CD4-positive, alpha-beta T cell treated with Interleukin-15 for 1 hour (primary cell): Measurements from ENCODE around the gene C9orf72.
"Not testable (repeated sequence)": the region's sequence is repeated elsewhere in the genome, so short reads cannot be mapped to it uniquely, and the experiment has no call there.

Source experiments
- DNase-seq: peaks from one replicate; pipeline ENCODE4 v3.0.0-alpha.2; 2020

The C9orf72 gene

GRCh38 chr9:27572918-27573633 is at the start of gene C9orf72:
C9orf72 (minus strand) TSS chr9:27573481; CDS start chr9:27567120, 6,361 bp downstream.
- peak; percentile 88 for DNase-seq

- no peak for DNase-seq
These were observed 49.5 kb upstream of the C9orf72 start for GRCh38 chr9:27622693-27623340.

GRCh38 chr9:27619743-27620142 is 46.5 kb upstream of the C9orf72 start:
- no peak for DNase-seq

GRCh38 chr9:27618066-27618465 is 44.8 kb upstream of the C9orf72 start:
- no peak for DNase-seq

GRCh38 chr9:27614551-27614950 is 41.3 kb upstream of the C9orf72 start:
- no peak for DNase-seq

GRCh38 chr9:27612036-27612435 is 38.8 kb upstream of the C9orf72 start:
- DNase-seq, result not testable (repeated sequence)

- no peak for DNase-seq
These were observed 37.3 kb upstream of the C9orf72 start for GRCh38 chr9:27610622-27611021.

GRCh38 chr9:27602954-27603353 is 29.7 kb upstream of the C9orf72 start:
- no peak for DNase-seq

- DNase-seq, result no peak
These were observed 29.0 kb upstream of the C9orf72 start for GRCh38 chr9:27602142-27602861.

GRCh38 chr9:27601396-27601795 is 28.1 kb upstream of the C9orf72 start:
- no peak for DNase-seq

GRCh38 chr9:27600256-27600655 is 27.0 kb upstream of the C9orf72 start:
- DNase-seq, result no peak

GRCh38 chr9:27599870-27600238 is 26.6 kb upstream of the C9orf72 start:
- no peak for DNase-seq

- peak; percentile 24 for DNase-seq
These were observed 26.0 kb upstream of the C9orf72 start for GRCh38 chr9:27599102-27599869.

- no peak for DNase-seq
These were observed 22.5 kb upstream of the C9orf72 start for GRCh38 chr9:27595733-27596132.

GRCh38 chr9:27591672-27592071 is 18.4 kb upstream of the C9orf72 start:
- DNase-seq, result no peak

- no peak for DNase-seq
These were observed 17.8 kb upstream of the C9orf72 start for GRCh38 chr9:27591093-27591492.

GRCh38 chr9:27590651-27591050 is 17.4 kb upstream of the C9orf72 start:
- DNase-seq, result no peak

GRCh38 chr9:27589462-27589861 is 16.2 kb upstream of the C9orf72 start:
- no peak for DNase-seq

- no peak for DNase-seq
These were observed 13.0 kb upstream of the C9orf72 start for GRCh38 chr9:27586304-27586703.

GRCh38 chr9:27584931-27585330 is 11.7 kb upstream of the C9orf72 start:
- DNase-seq, result no peak

GRCh38 chr9:27582794-27583193 is 9.5 kb upstream of the C9orf72 start:
- no peak for DNase-seq

GRCh38 chr9:27581826-27582225 is 8.5 kb upstream of the C9orf72 start:
- no peak for DNase-seq
